Erythroblast (primary cell): ENCODE measurements around the gene PFN2.

Experiments
- GATA1 ChIP-seq: IDR thresholded peaks from 2 replicates; pipeline ENCODE4 v1.6.1; 2011; ENCODE audit warnings: low read depth, mild to moderate bottlenecking, control low read depth, low read length, moderate library complexity
- POLR2A ChIP-seq: IDR thresholded peaks from 2 replicates; pipeline ENCODE4 v1.6.1; 2011; ENCODE audit warnings: mild to moderate bottlenecking, low read length

DNA sequence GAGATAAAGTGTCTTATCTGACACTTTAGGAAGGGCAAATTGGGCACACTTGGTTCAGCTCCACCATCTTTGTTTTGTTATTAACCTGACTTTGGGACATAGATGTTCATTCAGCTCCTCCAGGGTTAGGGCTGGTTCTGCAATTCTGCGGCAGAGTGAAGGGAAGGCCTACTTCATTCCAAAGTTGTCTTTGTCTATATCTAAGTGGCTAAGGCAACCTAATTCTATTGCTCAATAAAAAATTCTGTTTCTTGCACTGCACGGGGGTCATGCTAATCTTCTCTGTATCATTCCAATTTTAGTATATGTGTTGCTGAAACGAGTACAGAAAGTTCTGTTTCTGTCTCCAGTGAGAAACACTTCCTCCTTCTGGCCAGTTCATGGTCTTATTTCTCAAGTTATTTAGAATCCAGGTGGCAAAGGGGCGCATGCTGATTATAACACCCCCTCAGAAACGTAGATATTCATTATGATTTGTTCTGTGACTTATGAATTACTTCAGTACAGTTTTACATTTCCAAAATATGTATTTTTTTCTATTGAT lies 53.5 kb downstream of the PFN2 start:
- TF ChIP-seq POLR2A: no peak
- TF ChIP-seq GATA1: no peak
